GM12865 (cell line): ENCODE measurements around the gene METTL22.
A peak's percentile ranks its signal among the peaks of the same experiment; 100 is the strongest.
"Not testable (repeated sequence)": the region's sequence is repeated elsewhere in the genome, so short reads cannot be mapped to it uniquely, and the experiment has no call there.

Experiments used
- DNase-seq: peaks from one replicate; pipeline ENCODE4 v3.0.0; 2010; ENCODE audit warnings: low read depth
- H3K4me3 ChIP-seq: 2 replicates; pipeline ENCODE4 v1.5.1; 2011; ENCODE audit warnings: mild to moderate bottlenecking, low read depth, low read length, control low read depth
- TF ChIP-seq, protein P1 (sequence below): IDR thresholded peaks from 2 replicates; pipeline ENCODE4 v1.5.1; 2011; ENCODE audit warnings: low read length, control low read depth, low read depth, inconsistent platforms; ENCODE audit not compliant: insufficient read depth; ENCODE audit errors: missing control alignments

Gene METTL22

DNA sequence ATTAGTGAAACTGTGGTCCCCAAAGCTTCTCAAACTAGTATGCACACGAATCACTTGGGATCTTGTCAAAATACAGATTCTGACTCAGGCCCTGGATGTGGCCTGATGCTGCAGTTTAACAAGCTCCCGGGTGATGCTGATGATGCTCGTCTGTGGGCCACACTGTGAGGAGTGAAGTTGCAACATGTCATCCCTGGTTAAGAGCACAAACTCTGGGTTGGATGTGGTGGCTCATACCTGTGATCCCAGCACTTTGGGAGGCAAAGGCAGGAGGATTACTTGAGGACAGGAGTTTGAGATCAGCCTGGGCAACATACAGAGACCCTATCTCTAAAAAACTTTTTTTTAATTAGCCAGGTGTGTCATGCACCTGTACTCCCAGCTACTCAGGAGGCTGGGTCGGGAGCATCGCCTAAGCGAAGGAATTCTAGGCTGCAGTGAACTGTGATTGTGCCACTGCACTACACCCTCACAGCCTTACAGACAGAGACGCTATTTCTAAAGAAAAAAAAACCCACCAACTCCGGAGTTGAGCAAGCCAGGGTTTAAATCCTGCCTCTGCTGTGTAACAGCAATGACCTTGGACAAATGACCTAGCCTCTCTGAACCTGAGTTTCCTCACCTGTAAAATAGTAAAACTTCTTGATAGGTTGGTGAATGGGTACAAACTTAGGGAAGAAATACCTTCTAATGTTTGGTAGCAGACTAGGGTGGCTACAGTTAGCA lies 28.5 kb downstream of the METTL22 start:
- H3K4me3 ChIP-seq = no peak overlapping the region
- TF ChIP-seq, protein P1, sequence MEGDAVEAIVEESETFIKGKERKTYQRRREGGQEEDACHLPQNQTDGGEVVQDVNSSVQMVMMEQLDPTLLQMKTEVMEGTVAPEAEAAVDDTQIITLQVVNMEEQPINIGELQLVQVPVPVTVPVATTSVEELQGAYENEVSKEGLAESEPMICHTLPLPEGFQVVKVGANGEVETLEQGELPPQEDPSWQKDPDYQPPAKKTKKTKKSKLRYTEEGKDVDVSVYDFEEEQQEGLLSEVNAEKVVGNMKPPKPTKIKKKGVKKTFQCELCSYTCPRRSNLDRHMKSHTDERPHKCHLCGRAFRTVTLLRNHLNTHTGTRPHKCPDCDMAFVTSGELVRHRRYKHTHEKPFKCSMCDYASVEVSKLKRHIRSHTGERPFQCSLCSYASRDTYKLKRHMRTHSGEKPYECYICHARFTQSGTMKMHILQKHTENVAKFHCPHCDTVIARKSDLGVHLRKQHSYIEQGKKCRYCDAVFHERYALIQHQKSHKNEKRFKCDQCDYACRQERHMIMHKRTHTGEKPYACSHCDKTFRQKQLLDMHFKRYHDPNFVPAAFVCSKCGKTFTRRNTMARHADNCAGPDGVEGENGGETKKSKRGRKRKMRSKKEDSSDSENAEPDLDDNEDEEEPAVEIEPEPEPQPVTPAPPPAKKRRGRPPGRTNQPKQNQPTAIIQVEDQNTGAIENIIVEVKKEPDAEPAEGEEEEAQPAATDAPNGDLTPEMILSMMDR = no peak
- DNase-seq = no peak

DNA sequence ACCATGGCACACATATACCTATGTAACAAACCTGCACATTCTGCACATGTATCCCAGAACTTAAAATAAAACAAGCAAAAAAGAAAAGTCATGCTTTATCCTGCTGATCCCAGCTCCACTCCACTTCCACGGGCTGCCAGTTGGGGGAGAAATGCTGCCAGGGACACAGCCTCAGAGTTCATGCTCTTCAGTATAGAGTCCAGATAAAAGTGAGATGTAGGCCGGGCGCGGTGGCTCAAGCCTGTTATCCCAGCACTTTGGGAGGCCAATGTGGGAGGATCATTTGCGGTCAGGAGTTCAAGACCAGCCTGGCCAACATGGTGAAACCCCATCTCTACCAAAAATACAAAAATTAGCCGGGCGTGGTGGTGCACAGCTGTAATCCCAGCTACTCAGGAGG lies 30.5 kb downstream of the METTL22 start:
- not testable (repeated sequence) for H3K4me3 ChIP-seq, DNase-seq

DNA sequence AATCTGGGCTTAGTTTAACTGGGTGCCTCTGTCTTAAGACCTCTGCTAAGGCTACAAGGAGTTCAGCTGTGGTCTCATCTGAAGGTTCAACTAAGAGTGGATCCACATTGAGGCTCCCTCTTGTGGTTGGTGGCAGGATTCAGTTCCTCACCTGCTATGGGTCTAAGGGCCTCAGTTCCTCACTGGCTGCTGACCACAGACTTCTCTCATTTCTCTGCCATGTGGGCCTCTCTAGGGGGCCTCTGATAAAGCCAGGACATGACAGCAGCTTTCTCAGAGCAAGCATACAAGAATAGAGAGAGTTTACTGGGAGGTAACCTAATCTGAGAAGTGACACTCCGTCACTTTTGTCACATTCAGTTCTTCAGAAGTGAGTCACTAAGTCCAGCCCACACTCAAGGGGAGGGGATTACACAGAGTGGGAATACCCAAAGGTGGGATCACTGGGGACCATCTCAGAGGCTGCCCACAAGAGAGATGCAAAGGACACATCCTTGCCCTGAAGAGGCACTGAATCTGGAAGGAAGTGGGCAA lies 33.8 kb downstream of the METTL22 start:
- H3K4me3 ChIP-seq = no peak overlapping the region
- TF ChIP-seq, protein P1 = peak; percentile 45
- DNase-seq = peak; percentile 81

DNA sequence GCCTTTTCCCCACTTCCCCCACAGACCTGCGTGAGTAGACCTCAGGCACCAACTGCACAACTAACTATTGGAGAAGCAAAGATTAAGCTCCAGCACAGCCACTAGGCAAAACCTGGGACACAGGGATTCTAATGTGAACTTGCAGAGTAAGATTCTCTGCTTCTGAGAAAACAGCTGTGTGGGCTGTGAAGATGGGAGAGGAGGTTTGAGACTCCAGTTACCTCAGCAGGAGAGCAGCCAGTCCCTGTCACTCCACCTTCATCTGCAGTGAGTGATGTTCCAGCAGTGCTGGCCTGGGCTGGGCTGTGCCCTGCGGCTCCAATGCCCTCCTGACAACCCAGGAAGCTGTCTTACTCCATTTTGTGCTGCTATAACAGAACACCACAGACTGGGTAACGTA lies 34.9 kb downstream of the METTL22 start:
- H3K4me3 ChIP-seq = no peak overlapping the region
- TF ChIP-seq, protein P1 = no peak
- DNase-seq = no peak

DNA sequence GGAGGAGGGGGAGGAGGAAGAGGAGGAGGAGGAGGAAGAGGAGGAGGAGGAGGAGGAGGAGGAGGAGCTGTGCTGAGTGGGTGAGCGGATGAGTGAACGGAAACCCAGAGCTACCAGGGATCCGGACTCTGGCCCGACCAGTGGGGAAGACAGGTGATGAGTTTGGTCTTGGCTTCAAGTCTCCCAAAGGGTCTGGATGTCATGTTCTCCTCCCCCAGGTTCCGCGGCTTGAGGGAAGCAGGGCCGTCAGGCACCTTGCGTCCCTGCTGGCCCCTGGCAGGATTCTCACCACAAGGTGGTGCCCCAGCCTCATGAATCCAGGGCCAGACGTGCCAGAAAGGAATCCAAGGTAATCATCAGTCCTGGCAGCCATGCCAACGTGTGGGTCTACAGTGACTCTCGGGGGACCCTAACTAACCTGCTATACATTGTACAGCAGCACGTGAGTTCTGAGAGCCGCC lies 39.4 kb downstream of the METTL22 start:
- DNase-seq = peak; percentile 67
- TF ChIP-seq, protein P1 = peak; percentile 58
- no peak overlapping the region for H3K4me3 ChIP-seq

DNA sequence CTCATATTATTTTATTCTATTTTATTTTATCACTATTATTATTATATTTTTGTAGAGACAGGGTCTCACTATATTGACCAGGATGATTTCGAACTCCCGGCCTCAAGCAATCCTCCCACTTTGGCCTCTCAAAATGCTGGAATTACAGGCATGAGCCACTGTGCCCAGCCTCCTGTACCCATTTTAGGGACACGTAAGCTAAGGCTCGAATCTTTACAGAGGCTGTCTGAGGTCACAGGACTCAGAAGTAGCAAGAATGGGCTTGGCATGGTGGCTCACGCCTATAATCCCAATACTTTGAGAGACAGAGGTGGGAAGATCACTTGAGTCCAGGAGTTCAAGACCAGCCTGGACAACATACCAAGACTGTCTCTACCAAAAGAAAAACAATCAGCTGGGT lies 40.2 kb downstream of the METTL22 start:
- no peak for DNase-seq
- no peak overlapping the region for H3K4me3 ChIP-seq
- TF ChIP-seq, protein P1 = no peak

DNA sequence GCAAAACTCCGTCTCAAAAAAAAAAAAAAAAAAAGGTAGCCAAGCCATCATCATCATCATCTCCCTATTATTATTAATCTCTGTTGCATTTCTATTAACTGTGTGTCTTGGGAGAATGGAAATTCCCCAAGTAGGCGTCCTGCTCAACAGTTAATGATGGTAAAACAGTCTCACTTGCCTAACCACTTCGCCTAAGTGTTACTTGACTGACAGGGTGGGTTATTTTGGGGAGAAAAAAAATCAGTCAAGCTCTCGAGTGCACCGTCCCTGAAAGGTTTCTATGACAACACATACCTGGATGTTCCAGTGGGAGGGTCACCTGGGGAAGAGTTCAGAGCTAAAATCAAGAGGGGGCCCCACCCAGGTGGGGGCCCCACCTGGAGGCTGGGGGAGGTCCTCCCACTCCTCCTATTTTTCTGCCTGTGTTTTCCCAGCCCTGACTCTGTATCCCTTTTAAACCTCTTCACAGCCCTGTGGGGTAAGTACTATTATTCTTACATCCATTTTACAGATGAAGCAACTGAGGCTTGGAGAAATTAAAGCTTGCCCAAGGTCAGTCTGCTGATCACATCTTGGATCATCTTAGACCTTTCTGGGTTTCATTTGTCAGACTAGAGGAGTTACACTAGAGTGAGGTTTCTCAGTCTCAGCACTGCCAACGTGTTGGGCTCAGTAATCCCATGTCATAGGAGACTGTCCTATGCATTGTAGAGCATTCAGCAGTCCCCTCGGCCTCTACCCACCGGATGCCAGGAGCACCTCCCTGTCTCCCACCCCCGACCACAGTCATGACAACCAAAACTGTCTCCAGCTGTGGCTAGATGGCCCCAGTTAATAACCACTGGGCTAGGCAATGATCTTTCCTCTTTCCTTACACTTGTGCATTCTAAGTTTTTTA lies 41.9 kb downstream of the METTL22 start:
- DNase-seq = peak; percentile 22
- TF ChIP-seq, protein P1 = no peak
- no peak overlapping the region for H3K4me3 ChIP-seq
